HCT116 (cell line): ENCODE data around the gene CRYBG3. TPM values are rescaled to one million over a fixed set of nuclear protein-coding genes. Genes with fewer than 3 reads are reported as not detected.

Source experiments
- ATAC-seq: fragments of 200-7000 bp; cut with Tn5 transposase; 2 replicates; pipeline ENCODE4 v1.9.1; 2020; ENCODE audit warnings: mild to moderate bottlenecking, moderate library complexity
- BruUV-seq: library from RNA; stranded (reverse); fragments of 400-500 nt; replicated peaks from 2 replicates; lab custom pipeline; 2021; lab: Mats Ljungman, UMichigan
- CTCF ChIA-PET: fragments of 300-600 bp; sonication (Branson Sonifier 250); formaldehyde crosslinking; loops from one replicate; lab custom pipeline; 2021; ENCODE audit warnings: antibody characterized with exemption; lab: Charles Lee
- POLR2A ChIA-PET: fragments of 300-600, 350-600 bp; sonication (Branson Sonifier 250); formaldehyde crosslinking; loops from one replicate; lab custom pipeline; 2021; ENCODE audit warnings: antibody characterized with exemption; lab: Charles Lee
- RAD21 ChIA-PET, 2 experiments: fragments of 300-600 bp; sonication (Branson Sonifier 250); formaldehyde crosslinking; loops; one replicate each; lab custom pipeline; 2023; ENCODE audit warnings: low total read pairs in 2 of 2; ENCODE audit not compliant: uncharacterized antibody in 2 of 2, unreplicated experiment in 2 of 2, low non-redundant PET in 1 of 2; lab: Charles Lee
- DNase-seq: peaks from one replicate; pipeline ENCODE4 v3.0.0-alpha.2; 2010; ENCODE audit warnings: low read depth, low spot score
- H2AFZ ChIP-seq: fragments of 200-600 bp; shearing (Covaris generic), sonication (generic); 2 replicates; pipeline ENCODE4 v1.6.1; 2017; ENCODE audit warnings: low read depth, mixed run types, mixed read lengths, antibody characterized with exemption, low read length; ENCODE audit not compliant: poor library complexity, severe bottlenecking
- H3K27ac ChIP-seq: 2 replicates; pipeline ENCODE4 v1.5.1; 2012; ENCODE audit warnings: low read depth, low read length
- H3K27me3 ChIP-seq: fragments of 200-600 bp; sonication (generic); 2 replicates; pipeline ENCODE4 v1.6.1; 2016; ENCODE audit warnings: mixed run types, low read length, mixed read lengths; ENCODE audit not compliant: insufficient read depth
- H3K36me3 ChIP-seq, 2 experiments: fragments of 200-500 bp in 1 of 2; fragments of 200-600 bp in 1 of 2; sonication (Bioruptor generic) in 1 of 2; sonication (generic) in 1 of 2; 2 replicates each; pipeline versions ENCODE4 v1.5.1 to v1.6.1; 2014 to 2016; ENCODE audit warnings: low read length in 2 of 2, inconsistent platforms in 1 of 2, mixed read lengths in 1 of 2, mixed run types in 1 of 2; ENCODE audit not compliant: insufficient read depth in 2 of 2, control insufficient read depth in 1 of 2
- H3K4me1 ChIP-seq, 2 experiments: fragments of 200-600 bp in 1 of 2; sonication (generic) in 1 of 2; 2 replicates each; pipeline versions ENCODE4 v1.5.1 to v1.6.1; 2012 to 2017; ENCODE audit warnings: low read length in 2 of 2, inconsistent platforms in 1 of 2, mild to moderate bottlenecking in 1 of 2, mixed read lengths in 1 of 2, mixed run types in 1 of 2, moderate library complexity in 1 of 2; ENCODE audit not compliant: insufficient read depth in 2 of 2, control insufficient read depth in 1 of 2
- H3K4me2 ChIP-seq: fragments of 200-600 bp; sonication (generic); 2 replicates; pipeline ENCODE4 v1.6.1; 2017; ENCODE audit warnings: mixed run types, low read length, mixed read lengths
- H3K4me3 ChIP-seq, 2 experiments: fragments of 200-600 bp in 1 of 2; sonication (generic) in 1 of 2; replicated peaks in 1 of 2; 2 replicates each; pipeline ENCODE4 v1.5.1; 2011 to 2016; ENCODE audit warnings: low read length in 2 of 2, control low read depth in 1 of 2, low read depth in 1 of 2, mild to moderate bottlenecking in 1 of 2, mixed read lengths in 1 of 2, mixed run types in 1 of 2
- H3K79me2 ChIP-seq: fragments of 200-600 bp; sonication (generic); 2 replicates; pipeline ENCODE4 v1.6.1; 2017; ENCODE audit warnings: mild to moderate bottlenecking, mixed run types, low read length, moderate library complexity, mixed read lengths; ENCODE audit not compliant: insufficient read depth
- H3K9ac ChIP-seq: fragments of 200-600 bp; sonication (generic); 2 replicates; pipeline ENCODE4 v1.6.1; 2016; ENCODE audit warnings: low read length, mixed read lengths
- H3K9me2 ChIP-seq: fragments of 200-600 bp; sonication (generic), shearing (Covaris generic); 2 replicates; pipeline ENCODE4 v1.6.1; 2017; ENCODE audit warnings: mixed run types, mild to moderate bottlenecking, moderate library complexity; ENCODE audit not compliant: insufficient read depth
- H3K9me3 ChIP-seq, 2 experiments: fragments of 200-500 bp in 1 of 2; fragments of 200-600 bp in 1 of 2; sonication (Bioruptor generic) in 1 of 2; sonication (generic) in 1 of 2; 2 replicates each; pipeline ENCODE4 v1.6.1; 2014 to 2017; ENCODE audit warnings: low read length in 2 of 2, mixed read lengths in 2 of 2, inconsistent platforms in 1 of 2, low read depth in 1 of 2, mild to moderate bottlenecking in 1 of 2, mixed run types in 1 of 2, moderate library complexity in 1 of 2; ENCODE audit not compliant: control insufficient read depth in 1 of 2, insufficient read depth in 1 of 2
- H4K20me1 ChIP-seq: fragments of 200-600 bp; sonication (generic), shearing (Covaris generic); 2 replicates; pipeline ENCODE4 v1.6.1; 2017; ENCODE audit warnings: mixed run types, mild to moderate bottlenecking, moderate library complexity; ENCODE audit not compliant: insufficient read depth
- CBX3 ChIP-seq: IDR thresholded peaks from 2 replicates; pipeline ENCODE4 v1.6.1; 2012; ENCODE audit warnings: low read depth
- EGR1 ChIP-seq: IDR thresholded peaks from 2 replicates; pipeline ENCODE4 v1.6.1; 2012; ENCODE audit warnings: low read depth
- ELF1 ChIP-seq: IDR thresholded peaks from 2 replicates; pipeline ENCODE4 v1.6.1; 2012; ENCODE audit warnings: low read depth, borderline replicate concordance
- EZH2 ChIP-seq: fragments of 200-600 bp; sonication (generic); IDR thresholded peaks from 2 replicates; pipeline ENCODE4 v1.6.1; 2017; ENCODE audit warnings: antibody characterized with exemption, mixed run types
- EZH2phosphoT487 ChIP-seq: fragments of 200-600 bp; IDR thresholded peaks from 2 replicates; pipeline ENCODE4 v1.6.1; 2018; ENCODE audit warnings: antibody characterized with exemption, borderline replicate concordance
- FOSL1 ChIP-seq: IDR thresholded peaks from 2 replicates; pipeline ENCODE4 v1.6.1; 2012; ENCODE audit warnings: low read depth
- POLR2A ChIP-seq: IDR thresholded peaks from 2 replicates; pipeline ENCODE4 v1.7.0; 2011; ENCODE audit warnings: borderline replicate concordance; ENCODE audit not compliant: insufficient read depth, insufficient read length; ENCODE audit errors: extremely low read depth
- POLR2AphosphoS5 ChIP-seq: IDR thresholded peaks from 2 replicates; pipeline ENCODE4 v1.6.1; 2011; ENCODE audit warnings: mild to moderate bottlenecking, low read depth, low read length, moderate library complexity
- RAD21 ChIP-seq: IDR thresholded peaks from 2 replicates; pipeline ENCODE4 v1.6.1; 2012; ENCODE audit warnings: low read depth, mild to moderate bottlenecking
- SRF ChIP-seq: IDR thresholded peaks from 2 replicates; pipeline ENCODE4 v1.6.1; 2012; ENCODE audit warnings: low read depth
- YY1 ChIP-seq: IDR thresholded peaks from 2 replicates; pipeline ENCODE4 v1.6.1; 2011; ENCODE audit warnings: low read length, low read depth, moderate library complexity, mild to moderate bottlenecking; ENCODE audit not compliant: insufficient replicate concordance; ENCODE audit errors: extremely low read depth
- ZFX ChIP-seq: fragments of 450-650 bp; IDR thresholded peaks from 2 replicates; pipeline ENCODE4 v1.6.1; 2017
- intact Hi-C: fragments of 100-400 bp; cut with micrococcal nuclease; formaldehyde crosslinking; loops from 2 replicates; pipeline ENCODE4 v1.10.0; 2022
- total RNA-seq: library from RNA; stranded (reverse); gene quantifications from one replicate; pipeline ENCODE4 v1.2.1, GENCODE V29; 2021; ENCODE audit not compliant: unreplicated experiment
- TF ChIP-seq, protein P1 (sequence below), 3 experiments: fragments of 200-600 bp in 1 of 3; sonication (generic) in 1 of 3; IDR thresholded peaks in 2 of 3; conservative IDR thresholded peaks in 1 of 3; 2 replicates each; pipeline ENCODE4 v1.5.1; 2012 to 2017; ENCODE audit warnings: low read depth in 2 of 3, low read length in 2 of 3, antibody characterized with exemption in 1 of 3, borderline replicate concordance in 1 of 3, control low read depth in 1 of 3, mild to moderate bottlenecking in 1 of 3, mixed read lengths in 1 of 3, mixed run types in 1 of 3, moderate library complexity in 1 of 3; ENCODE audit not compliant: insufficient read depth in 1 of 3
- TF ChIP-seq, protein P2 (sequence below): IDR thresholded peaks from 2 replicates; pipeline ENCODE4 v1.6.1; 2012
- TF ChIP-seq, protein P3 (sequence below): IDR thresholded peaks from 2 replicates; pipeline ENCODE4 v1.6.1; 2012; ENCODE audit warnings: low read depth

CRYBG3 gene
- total RNA-seq, 1 experiment from 2014 or later = 7.5 TPM

- TF ChIP-seq ELF1 (no peak), SRF (no peak), POLR2AphosphoS5 (no peak), ZFX (no peak), POLR2A (no peak), FOSL1 (no peak)
- TF ChIP-seq, protein P1, sequence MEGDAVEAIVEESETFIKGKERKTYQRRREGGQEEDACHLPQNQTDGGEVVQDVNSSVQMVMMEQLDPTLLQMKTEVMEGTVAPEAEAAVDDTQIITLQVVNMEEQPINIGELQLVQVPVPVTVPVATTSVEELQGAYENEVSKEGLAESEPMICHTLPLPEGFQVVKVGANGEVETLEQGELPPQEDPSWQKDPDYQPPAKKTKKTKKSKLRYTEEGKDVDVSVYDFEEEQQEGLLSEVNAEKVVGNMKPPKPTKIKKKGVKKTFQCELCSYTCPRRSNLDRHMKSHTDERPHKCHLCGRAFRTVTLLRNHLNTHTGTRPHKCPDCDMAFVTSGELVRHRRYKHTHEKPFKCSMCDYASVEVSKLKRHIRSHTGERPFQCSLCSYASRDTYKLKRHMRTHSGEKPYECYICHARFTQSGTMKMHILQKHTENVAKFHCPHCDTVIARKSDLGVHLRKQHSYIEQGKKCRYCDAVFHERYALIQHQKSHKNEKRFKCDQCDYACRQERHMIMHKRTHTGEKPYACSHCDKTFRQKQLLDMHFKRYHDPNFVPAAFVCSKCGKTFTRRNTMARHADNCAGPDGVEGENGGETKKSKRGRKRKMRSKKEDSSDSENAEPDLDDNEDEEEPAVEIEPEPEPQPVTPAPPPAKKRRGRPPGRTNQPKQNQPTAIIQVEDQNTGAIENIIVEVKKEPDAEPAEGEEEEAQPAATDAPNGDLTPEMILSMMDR (IDR thresholded peaks at IDR 0.05 in 2 of 3, conservative IDR thresholded peaks at IDR 0.05 in 1 of 3; ENCODE audit: borderline replicate concordance in 1 of 3, insufficient read depth in 1 of 3, low read depth in 2 of 3, low read length in 2 of 3) = no peak
- TF ChIP-seq, all 23 proteins: peak for 0
These were observed 3.3 kb downstream of the CRYBG3 start (continued) for GRCh38 chr3:97825101-97825500.

- DNase-seq = no peak
- H3K9me2 ChIP-seq = no peaks in the 10 kb centered on the region
- TF ChIP-seq YY1 (no peak), EZH2 (no peak), RAD21 (no peak), EGR1 (no peak), POLR2AphosphoS5 (no peak), EZH2phosphoT487 (no peak), CBX3 (no peak)
- TF ChIP-seq, protein P2, sequence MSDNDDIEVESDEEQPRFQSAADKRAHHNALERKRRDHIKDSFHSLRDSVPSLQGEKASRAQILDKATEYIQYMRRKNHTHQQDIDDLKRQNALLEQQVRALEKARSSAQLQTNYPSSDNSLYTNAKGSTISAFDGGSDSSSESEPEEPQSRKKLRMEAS = no peak
- TF ChIP-seq, protein P1 (IDR thresholded peaks at IDR 0.05 in 2 of 3, conservative IDR thresholded peaks at IDR 0.05 in 1 of 3; ENCODE audit: borderline replicate concordance in 1 of 3, insufficient read depth in 1 of 3, low read depth in 2 of 3, low read length in 2 of 3) = no peak
- TF ChIP-seq, protein P3, sequence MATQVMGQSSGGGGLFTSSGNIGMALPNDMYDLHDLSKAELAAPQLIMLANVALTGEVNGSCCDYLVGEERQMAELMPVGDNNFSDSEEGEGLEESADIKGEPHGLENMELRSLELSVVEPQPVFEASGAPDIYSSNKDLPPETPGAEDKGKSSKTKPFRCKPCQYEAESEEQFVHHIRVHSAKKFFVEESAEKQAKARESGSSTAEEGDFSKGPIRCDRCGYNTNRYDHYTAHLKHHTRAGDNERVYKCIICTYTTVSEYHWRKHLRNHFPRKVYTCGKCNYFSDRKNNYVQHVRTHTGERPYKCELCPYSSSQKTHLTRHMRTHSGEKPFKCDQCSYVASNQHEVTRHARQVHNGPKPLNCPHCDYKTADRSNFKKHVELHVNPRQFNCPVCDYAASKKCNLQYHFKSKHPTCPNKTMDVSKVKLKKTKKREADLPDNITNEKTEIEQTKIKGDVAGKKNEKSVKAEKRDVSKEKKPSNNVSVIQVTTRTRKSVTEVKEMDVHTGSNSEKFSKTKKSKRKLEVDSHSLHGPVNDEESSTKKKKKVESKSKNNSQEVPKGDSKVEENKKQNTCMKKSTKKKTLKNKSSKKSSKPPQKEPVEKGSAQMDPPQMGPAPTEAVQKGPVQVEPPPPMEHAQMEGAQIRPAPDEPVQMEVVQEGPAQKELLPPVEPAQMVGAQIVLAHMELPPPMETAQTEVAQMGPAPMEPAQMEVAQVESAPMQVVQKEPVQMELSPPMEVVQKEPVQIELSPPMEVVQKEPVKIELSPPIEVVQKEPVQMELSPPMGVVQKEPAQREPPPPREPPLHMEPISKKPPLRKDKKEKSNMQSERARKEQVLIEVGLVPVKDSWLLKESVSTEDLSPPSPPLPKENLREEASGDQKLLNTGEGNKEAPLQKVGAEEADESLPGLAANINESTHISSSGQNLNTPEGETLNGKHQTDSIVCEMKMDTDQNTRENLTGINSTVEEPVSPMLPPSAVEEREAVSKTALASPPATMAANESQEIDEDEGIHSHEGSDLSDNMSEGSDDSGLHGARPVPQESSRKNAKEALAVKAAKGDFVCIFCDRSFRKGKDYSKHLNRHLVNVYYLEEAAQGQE = no peak
- ChIA-PET RAD21 (interaction anchor here in 1 of 2 experiments (1.2 kb wide), 1 partner anchor 195 kb away, joined by 3 read pairs; no protein-coding TSS in a partner anchor), CTCF (no interaction called here), POLR2A (no interaction called here)
- H2AFZ ChIP-seq = no peak overlapping the region
- no peak overlapping the region for H3K4me2 ChIP-seq
- no peaks in the 10 kb centered on the region for H3K36me3 ChIP-seq
- peaks cover 0 to 2% of the 10 kb centered on the region in 2 experiments; a peak in 2 of 4 replicates for H3K4me1 ChIP-seq
- H3K4me3 ChIP-seq = no peak overlapping the region
- no peaks in the 10 kb centered on the region for H3K27me3 ChIP-seq
- no peaks in the 10 kb centered on the region for H4K20me1 ChIP-seq
- no peak overlapping the region for H3K27ac ChIP-seq
- BruUV-seq = no TSS peak
- H3K9me3 ChIP-seq = no peaks in the 10 kb centered on the region
- ATAC-seq = no peak
- intact Hi-C loops = no loop called here
- peaks cover 20% of the 10 kb centered on the region for H3K79me2 ChIP-seq
- no peak overlapping the region for H3K9ac ChIP-seq
These were observed 6.1 kb downstream of the CRYBG3 start for GRCh38 chr3:97827741-97828471.
